ENCODE data around the gene CEP135.
"Not testable (repeated sequence)": the region's sequence is repeated elsewhere in the genome, so short reads cannot be mapped to it uniquely, and the experiment has no call there.

CEP135 gene

DNA sequence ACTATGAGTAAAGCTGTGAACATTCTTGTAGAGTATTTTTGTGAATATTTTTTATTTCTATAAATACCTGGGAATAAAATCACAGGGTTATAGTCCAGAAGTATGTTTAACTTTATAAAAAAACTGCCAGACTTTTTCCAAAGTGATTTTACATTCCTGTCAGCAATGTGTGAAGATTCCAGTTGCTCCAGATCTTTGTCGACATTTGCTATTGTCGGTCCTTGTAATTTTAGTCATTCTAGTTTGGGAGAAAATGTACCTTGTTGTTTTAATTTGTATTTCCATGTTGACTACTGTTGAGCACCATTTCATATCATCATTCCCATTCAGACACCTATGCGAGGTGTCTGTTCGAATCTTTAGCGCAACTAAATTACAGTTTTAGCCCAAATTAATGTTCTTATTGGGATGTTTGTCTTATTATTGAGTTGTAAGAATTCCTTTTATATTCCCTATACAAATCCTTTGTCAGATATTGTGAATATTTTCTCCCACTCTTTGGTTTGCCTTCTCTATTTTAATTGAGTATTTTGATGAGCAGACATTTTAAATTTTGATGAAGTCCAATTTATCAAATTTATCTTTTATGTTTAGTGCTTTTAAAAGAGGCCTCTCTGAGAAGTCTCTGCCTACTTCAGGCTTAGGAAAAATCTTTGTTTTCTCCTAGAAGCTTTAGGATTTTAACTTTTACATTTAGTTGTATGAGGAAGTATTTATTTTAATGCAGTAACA is 2.6 kb downstream of the CEP135 start:
- TF ChIP-seq CTCF (IDR thresholded peaks at IDR 0.05; ENCODE audit: low read depth, low read length, missing control alignments), result no peak
- no peak for DNase-seq (ENCODE audit: low read depth)
- H3K4me3 ChIP-seq (ENCODE audit: low read depth, low read length), result no peak overlapping the region

DNA sequence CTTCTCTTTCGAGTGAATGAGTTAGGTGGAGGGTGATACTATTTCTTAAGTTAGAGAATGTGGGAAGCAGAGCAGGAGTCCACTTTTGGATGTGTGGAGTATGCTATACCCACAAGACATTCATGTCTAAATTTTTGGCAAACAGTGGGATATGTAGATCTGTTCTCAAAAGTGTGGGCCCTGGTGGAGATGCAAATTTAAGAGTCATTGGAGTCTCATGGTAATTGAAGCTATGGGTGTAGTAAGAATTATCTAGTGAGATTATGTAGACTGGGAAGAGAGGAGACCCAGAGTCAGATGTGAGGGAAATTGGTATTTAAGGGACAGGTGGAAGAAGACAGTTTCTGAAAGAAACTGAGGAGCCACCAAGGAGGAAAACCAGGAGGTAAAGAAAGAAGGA is 7.0 kb downstream of the CEP135 start:
- H3K4me3 ChIP-seq (ENCODE audit: low read depth, low read length), result no peak overlapping the region
- no peak for DNase-seq (ENCODE audit: low read depth)
- TF ChIP-seq CTCF (IDR thresholded peaks at IDR 0.05; ENCODE audit: low read depth, low read length, missing control alignments), result no peak

DNA sequence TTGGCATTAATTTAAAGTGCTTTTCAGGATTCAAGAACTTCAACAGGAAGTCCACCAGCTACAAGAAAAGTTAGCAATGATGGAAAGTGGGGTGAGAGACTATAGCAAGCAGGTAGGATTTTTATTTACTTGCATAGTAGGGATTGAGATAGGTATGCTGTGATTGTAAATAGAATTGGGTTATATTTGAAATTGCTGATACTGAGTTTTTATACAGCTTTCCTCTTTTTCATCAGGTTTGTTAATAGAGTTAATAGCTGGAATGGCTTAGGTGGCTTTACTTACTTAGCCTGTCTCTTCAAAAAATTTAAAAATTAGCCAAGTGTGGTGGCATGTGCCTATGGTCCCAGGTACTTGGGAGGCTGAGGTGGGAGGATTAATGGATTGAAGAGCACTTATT is 10.9 kb downstream of the CEP135 start:
- no peak overlapping the region for H3K4me3 ChIP-seq (ENCODE audit: low read depth, low read length)
- TF ChIP-seq CTCF (IDR thresholded peaks at IDR 0.05; ENCODE audit: low read depth, low read length, missing control alignments), result no peak
- no peak for DNase-seq (ENCODE audit: low read depth)

- TF ChIP-seq CTCF (IDR thresholded peaks at IDR 0.05; ENCODE audit: low read depth, low read length, missing control alignments), result no peak
- H3K4me3 ChIP-seq (ENCODE audit: low read depth, low read length), result no peak overlapping the region
- no peak for DNase-seq (ENCODE audit: low read depth)
Measured at GRCh38 chr4:55964046-55964445, 15.3 kb downstream of the CEP135 start.

DNA sequence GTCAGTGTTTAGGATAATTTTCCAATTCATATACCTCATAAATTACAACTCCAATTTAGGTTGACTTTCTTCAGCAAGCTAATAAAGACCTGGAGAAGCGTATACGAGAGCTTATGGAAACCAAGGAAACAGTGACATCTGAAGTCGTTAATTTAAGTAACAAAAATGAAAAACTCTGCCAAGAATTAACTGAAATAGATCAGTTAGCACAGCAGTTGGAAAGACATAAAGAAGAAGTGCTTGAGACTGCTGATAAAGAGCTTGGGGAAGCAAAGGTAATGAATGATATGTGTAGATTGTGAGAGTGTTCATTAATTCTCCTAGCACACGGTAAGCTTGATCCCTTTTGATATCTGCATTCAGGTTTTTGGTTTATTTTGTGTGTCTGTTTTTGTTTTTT is 16.8 kb downstream of the CEP135 start:
- no peak for TF ChIP-seq CTCF (IDR thresholded peaks at IDR 0.05; ENCODE audit: low read depth, low read length, missing control alignments)
- DNase-seq (ENCODE audit: low read depth), result no peak

GRCh38 chr4:55966324-55966723 is 17.6 kb downstream of the CEP135 start:
- not testable (repeated sequence) for DNase-seq (ENCODE audit: low read depth); H3K4me3 ChIP-seq (ENCODE audit: low read depth, low read length)

More for the DNA sequence above, 16.8 kb downstream of the CEP135 start:
- H3K4me3 ChIP-seq (ENCODE audit: low read depth, low read length), result no peak overlapping the region

DNA sequence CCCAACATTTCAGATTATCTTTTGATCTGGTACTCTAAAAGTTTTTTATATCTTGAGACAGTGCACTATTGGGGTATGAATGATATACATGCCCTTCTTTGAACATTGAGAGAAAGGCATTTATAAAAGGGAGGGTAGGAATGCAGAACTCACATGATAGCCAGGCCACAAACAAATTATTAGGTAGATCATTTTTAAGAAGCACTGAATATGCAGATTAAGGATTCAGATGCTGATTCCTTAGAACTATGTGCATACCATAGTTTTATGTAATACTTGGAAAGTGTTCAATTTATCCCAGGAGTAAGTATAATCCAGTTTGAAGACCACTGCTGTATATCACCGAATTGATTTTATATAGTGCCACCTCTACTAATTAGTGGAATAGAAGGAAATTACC is 18.6 kb downstream of the CEP135 start:
- H3K4me3 ChIP-seq (ENCODE audit: low read depth, low read length), result no peak overlapping the region
- no peak for TF ChIP-seq CTCF (IDR thresholded peaks at IDR 0.05; ENCODE audit: low read depth, low read length, missing control alignments)
- no peak for DNase-seq (ENCODE audit: low read depth)

Measured in GM12864 (cell line).